ENCODE measurements around the gene B3GNT2. TPM values are rescaled to one million over a fixed set of nuclear protein-coding genes. Genes with fewer than 3 reads are reported as not detected.
"Not testable (repeated sequence)": the region's sequence is repeated elsewhere in the genome, so short reads cannot be mapped to it uniquely, and the experiment has no call there.

The B3GNT2 gene
- polyA plus RNA-seq, 1 donor = 31.3 TPM

DNA sequence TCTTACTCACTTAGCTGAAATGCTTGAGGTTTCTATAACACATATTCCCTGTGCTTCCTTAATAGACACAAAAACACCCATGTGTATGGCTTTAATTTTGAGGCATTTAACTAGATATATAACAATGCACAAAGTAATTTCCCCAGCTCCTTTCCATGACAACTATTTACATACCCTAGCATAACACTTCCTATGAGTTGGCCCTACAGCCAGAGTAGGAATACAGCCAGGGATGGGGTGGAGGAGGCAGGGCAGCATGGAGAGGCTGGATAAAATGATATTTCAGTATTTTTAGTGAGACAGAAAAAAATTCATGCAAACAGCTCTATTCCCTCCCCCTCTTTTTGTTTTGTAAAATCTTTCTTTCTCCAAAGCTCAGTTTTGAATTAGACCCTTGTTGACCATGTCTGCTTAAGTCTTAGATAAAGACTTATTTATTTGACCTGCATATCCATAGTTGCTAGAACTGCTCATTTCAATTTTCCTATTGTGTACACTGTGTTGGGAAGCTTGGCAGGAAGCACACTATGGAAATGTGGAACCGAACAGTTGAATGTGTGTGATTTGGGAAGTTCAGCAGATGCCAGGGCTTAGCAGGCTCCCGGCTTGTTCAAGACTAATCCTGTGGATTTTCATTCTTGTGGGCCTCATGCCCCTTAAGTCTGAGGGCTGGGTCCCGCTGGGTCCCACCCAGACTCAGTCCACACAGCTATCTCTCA lies 11.2 kb upstream of the B3GNT2 start:
- DNase-seq = no peak

- no peak for DNase-seq
Observed at GRCh38 chr2:62185475-62186155, 10.3 kb upstream of the B3GNT2 start.

DNA sequence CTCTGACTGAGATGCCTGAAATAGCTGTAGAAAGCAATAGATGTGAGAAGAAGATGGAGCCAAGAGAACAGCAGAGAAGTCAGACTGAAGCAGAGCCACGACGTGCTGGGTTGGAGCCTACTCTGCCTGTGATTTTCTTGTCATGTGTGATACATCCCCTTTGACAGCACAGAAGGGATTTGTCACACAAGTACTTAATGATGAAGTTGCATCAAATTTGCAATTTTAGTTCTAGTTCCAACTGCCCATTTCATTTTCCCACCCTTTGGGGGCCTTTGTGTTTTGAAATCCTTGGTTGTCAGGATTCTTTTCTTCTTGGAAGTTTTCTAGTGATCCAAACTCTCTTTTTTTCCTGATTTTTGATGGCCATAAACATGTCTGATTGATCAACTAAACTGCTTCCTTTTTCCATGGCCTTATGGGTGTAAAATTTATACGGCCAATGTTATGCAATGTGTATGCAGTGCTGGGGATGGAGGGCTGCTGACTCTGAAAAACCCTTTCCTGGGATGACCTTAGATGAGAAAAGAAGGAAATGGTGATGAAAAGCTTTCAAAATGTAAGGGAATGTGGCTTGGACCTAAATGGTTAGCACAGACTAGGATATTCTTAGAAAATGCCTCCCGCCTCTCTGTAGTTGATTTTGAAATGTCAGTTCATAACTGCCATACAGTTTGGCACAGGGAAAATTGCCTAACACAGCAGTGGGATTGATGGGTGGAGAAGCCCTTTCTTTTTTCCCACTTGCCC lies 9.6 kb upstream of the B3GNT2 start:
- no peak for DNase-seq

- DNase-seq = no peak
Observed at GRCh38 chr2:62187246-62187645, 8.7 kb upstream of the B3GNT2 start.

- no peak for DNase-seq
Observed at GRCh38 chr2:62188416-62188815, 7.5 kb upstream of the B3GNT2 start.

- DNase-seq = no peak
Observed at GRCh38 chr2:62189196-62189595, 6.7 kb upstream of the B3GNT2 start.

DNA sequence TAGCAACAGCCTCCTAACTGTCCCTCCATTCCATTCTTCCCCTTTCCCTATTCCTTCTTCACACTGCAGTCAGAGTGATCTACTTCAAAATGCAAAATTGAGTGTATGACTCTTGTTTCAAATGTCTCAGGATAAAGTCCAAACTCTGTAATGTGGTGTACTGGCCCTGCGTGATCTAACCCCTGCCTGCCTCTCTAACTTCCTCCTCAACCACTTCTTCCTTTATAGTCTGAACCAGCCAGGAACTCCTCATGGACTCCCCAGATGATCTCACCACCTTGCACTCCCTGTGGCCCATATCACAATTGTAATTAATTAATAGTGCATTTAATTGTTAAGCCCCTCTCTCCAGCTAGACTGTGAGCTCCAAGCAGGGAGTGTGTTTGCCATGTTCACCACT lies 3.1 kb upstream of the B3GNT2 start:
- no peak for DNase-seq

- DNase-seq = no peak
Observed at GRCh38 chr2:62194558-62195420, 1.1 kb upstream of the B3GNT2 start.

- no peak for DNase-seq
Observed at GRCh38 chr2:62196278-62196901, 475 bp downstream of the B3GNT2 start.

DNA sequence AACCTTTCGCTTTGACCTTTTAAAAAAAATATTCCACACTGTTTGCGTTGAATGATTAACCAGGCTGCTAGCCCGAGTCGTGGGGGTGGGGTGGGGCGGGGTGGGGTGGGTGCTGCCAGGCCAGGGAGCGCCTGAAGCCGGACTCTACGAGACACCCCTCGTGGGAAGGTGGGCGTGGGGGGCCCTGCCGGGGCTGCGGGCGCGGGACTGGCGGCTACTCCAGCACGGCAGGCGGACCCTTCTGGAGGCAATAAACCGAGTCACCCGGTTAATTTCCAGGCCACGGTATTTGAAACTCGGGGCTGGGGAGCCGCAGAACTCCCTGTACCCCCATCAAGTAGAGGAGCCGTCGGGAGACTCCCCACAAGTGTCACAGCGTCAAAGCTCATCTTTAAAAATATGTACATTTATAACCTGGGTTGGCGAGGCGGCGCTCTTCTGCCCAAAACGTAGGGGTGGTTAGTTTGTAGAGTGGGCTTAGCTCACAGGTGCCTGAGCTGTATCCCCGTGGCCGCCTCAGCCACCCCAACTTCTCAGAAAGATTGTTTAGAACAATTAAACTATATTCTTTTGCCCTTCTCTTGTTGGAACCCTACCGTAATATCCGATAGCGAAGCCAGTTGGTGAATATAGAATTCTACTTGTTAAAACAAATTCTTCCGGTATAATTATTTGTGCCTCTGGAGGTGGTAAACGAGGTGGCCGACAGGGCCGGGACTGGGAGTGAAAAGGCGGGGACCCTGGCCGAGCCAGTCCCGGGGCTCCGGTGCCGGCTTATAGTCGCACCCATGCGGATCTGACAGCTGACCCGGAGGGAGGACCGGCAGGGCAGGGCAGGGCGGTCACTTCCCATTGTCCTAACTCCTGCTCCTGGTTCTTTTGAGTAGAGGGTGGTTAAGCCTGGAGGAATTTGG lies 1.4 kb downstream of the B3GNT2 start:
- no peak for DNase-seq

- DNase-seq = no peak
Observed at GRCh38 chr2:62197925-62198633, 2.2 kb downstream of the B3GNT2 start.

DNA sequence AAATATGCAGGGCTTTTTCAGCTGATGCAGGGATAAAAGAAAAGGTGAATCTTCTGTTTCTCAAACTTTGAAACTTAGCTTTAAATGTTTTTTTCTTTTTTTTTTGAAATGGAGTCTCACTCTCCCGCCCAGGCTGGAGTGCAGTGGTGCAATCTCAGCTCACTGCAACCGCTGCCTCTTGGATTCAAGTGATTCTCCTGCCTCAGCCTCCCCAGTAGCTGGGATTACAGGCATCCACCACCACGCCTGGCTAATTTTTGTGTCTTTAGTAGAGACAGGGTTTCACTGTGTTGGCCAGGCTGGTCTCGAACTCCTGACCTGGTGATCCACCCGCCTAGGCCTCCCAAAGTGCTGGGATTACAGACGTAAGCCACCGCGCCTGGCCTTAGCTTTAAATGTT lies 2.9 kb downstream of the B3GNT2 start:
- DNase-seq = not testable (repeated sequence)

DNA sequence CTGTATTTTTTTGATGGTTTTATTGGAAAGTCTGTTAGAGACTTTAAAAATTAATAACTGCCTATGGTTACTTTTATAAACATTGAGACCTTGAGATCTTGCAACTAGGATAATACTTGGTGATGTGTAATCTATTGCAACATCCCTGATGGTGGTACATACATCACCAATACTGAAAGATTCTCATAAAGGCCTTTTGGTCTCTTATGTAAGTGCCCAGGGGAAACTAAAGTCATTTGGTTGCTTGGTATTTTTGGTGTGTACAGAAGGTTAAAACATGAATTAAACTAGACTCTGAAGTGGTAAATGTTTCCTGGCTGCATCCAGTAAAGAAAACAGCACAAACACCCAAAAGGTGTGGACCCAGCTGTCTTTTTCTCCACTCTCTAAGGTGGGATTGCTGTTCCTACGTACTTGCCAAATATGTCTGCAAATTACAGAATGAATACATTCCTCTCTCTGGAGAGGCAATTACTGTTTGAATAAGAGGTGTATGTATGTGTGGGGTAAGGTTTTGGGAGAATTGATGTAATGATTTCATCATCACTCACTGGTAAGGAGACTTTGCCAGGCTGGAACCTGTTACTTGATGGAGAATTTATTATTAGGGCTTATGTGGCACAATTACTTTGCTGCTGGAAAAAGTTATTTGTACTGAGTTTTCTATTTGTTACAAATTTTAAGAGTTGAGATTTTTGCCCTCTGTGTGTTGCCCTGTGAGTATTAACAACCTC lies 3.6 kb downstream of the B3GNT2 start:
- DNase-seq = no peak

DNA sequence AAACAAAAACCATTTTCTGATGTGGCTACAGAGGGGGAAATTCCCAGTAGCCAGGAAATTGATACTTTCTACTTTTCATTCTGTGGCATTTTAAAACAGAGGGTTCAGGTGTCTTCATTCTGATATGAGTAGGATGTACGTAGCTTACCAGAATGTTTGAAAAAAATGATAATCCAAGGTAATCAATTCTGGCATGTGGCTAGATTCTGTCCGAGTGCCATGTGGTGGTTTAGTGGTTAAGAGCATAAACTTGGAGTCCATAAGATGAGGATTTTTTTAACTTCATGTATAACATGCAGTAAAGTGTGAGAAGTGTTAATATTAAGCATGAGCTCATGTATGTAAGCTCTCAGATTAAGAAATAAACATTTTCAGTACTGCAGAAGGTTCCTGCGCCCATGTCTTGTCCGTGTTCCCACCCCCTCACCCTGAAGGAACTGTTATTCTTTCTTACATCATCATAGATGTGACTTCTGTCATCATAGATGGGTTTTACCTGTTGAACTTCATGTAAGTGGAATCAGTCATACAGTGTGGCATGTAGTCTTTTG lies 4.5 kb downstream of the B3GNT2 start:
- DNase-seq = no peak

- no peak for DNase-seq
Observed at GRCh38 chr2:62200868-62201267, 5.0 kb downstream of the B3GNT2 start.

- DNase-seq = no peak
Observed at GRCh38 chr2:62201307-62201706, 5.4 kb downstream of the B3GNT2 start.

DNA sequence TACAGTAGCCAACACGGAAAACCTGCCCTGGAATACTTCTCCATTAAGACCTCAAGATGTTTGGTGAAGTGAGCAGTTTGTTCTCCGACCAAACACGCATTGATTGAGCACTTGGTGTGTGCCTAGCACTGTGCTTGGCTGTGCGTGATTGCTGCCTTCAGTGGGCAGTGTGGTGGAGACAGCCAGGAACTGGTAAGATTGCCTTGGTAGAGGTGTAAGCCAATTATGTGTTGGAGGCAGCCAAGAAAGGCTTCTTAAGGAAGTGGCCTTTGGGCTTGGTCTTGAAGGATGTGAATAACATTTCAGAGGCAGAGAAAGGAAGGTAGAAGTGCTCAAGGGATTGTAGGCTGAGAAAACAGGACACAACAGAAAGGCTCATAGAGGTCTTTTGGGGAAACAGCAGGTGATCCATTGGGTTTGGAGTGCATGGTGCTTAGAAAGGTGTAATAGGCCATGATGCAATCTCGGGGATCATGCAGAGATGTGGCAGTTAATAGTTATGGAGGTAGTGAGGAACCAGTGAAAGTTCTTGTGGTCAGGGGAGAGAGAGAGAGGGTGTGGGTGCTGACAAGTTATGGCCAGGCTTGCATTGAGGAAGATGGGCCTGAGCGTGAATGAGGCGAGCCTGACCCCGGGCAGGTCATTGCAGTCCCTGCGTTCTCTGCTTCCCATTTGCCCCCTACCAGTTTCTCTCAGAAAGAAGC lies 6.3 kb downstream of the B3GNT2 start:
- DNase-seq = no peak

DNA sequence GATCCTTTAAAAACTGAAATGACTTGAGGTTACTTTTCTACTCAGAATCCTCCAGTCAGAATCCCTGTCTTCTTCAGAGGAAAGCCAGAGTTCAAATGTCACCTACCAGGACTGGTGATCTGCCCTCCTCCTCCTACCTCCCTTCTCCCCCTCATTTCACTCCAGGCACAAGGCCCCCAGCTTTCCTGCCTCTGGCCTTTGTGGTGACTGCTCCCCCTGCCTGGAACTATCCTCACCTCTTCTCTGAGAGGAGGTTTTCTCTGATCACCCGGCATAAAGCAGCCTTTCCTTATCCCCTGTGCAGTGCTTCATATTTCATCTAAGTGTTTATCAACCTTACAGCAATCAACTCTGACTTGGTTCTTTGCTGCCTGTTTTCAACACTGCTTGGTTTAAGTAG lies 6.8 kb downstream of the B3GNT2 start:
- no peak for DNase-seq
